OCI-M1 (cell line): ENCODE results near the gene COA7.

Experiments used
- DNase-seq: peaks from one replicate; lab custom pipeline; 2025; lab: John Stamatoyannopoulos, UW

The COA7 gene

DNA sequence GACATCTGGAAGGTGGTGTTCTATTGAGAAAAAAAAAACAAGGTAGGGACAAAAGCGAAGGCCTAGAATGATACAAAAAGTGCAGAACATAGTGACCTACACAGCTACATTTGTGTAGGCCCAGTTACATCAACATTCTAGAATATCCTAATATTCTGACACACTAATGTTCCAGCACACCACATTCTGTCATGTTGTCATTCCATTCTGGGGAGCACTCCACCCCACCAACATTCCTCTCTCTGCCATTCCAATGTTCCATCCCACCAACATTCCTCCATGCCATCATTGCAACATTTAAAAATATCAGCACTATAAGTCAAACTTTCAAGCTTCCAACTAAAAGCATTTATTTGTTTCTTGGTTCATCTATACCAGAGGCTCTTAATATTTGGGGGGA is 28.5 kb downstream of the COA7 start:
- no peak for DNase-seq

DNA sequence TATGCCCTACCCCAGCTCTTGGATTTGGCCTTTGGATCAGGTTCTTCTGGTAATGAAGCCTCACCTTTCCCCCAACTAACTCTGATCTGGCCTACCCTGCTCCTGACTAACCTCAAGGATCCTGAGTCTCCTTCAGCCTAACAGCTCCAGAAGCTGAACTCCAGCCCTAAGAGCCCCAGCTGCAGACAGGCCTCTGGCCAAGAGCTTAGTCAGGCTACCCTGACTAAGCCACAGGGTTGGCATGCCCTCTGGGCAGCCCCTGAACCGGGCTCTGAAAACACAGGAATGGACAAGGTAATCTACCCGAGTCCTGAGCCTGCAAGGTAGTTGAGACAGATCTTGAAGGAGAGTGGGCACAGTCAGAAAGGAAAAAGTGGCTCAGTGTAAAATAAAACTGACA is 29.4 kb downstream of the COA7 start:
- no peak for DNase-seq

- no peak for DNase-seq
Observed at GRCh38 chr1:52667984-52668383, 30.2 kb downstream of the COA7 start.

DNA sequence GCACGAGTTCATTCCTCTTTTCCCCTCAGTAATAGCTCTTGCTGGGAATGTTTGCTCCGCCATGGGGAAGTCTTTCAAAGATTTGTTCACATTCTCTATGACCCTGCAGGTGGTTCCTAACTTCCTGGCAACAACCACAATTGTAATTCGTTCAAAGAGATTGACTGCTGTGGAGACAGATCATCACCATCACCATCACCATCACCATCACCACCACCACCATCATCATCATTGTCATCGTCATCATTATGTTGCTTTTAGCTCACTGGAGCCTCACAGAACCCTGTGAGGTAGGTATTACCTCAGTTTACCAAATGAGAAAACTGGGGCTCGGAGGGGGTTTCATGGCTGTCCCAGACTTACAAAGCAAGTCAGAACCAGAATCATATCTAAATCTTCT is 30.9 kb downstream of the COA7 start:
- no peak for DNase-seq

- no peak for DNase-seq
Observed at GRCh38 chr1:52665006-52665941, 32.9 kb downstream of the COA7 start.

DNA sequence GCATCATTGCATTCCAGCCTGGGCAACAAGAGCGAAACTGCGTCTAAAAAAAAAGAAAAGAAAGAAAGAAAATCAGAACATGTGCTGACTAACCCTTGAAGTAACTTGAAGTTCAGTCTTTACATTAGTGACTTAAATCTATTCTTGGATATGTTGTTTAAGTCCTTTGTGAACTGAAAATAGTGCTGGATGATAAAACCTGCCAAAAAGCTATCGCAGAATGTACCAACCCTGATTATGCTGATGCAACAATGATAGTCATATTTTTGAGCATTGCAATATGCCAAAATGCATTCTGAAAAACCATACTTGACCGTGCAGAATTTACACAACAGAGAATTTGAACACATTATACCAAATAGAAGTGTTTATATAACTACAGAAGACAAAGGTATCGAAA is 34.4 kb downstream of the COA7 start:
- no peak for DNase-seq

- no peak for DNase-seq
Observed at GRCh38 chr1:52662645-52663313, 35.4 kb downstream of the COA7 start.

GRCh38 chr1:52660807-52661206 is 37.3 kb downstream of the COA7 start:
- no peak for DNase-seq

DNA sequence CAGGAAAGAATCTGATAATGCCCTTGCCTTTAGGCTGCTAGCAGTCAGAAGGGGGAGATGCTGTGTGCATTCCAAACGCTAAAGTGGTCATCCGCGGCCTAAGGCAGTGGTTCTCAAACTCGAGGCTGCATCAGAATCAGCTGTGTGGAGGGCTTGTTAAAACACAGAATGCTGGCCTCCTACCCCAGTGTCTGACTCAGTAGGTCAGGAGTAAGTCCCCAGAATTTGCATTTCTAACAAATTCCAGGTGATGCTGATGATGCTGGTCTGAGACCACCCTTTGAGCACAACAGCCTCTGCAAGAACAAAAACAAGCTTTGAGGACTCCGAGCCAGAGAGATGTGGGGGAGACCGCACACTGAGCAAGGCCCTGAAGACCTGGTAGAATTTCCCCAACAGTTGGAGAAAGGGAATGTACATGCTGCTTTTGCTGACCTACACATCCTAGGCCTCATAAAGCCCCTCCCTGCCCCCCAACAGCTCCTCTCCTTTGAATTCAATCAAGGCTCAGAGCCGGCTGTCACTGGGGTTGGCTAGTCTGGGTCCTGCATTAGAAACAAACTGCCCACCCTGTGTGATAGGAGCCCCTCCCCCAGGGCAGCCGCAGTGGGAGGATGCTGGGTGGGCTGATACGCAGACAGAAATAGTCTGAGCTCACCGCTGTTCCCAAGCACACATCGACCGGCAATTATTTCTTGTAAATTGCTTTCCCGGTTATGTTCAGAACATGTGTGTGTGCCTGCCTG is 38.1 kb downstream of the COA7 start:
- DNase-seq, result no peak

- no peak for DNase-seq
Observed at GRCh38 chr1:52659356-52659755, 38.8 kb downstream of the COA7 start.

DNA sequence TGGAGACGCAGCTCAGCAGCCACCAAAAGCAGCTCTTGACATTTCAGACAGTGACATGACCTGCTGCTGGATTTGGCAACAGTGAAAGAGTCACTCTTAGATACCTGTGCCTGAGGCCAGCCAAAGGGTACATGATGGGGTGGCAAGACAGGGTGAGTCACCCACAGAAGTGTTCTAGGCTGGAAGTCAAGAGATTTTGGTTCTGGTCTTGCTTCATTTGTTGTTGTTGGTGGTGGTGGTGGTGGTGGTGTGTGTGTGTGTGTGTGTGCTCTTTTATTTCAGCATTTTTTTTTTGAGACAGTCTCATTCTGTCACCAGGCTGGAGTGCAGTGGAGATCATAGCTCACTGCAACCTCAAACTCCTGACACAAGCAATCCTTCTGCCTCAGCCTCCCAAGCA is 39.4 kb downstream of the COA7 start:
- DNase-seq, result no peak

- DNase-seq, result no peak
Observed at GRCh38 chr1:52657702-52658101, 40.4 kb downstream of the COA7 start.

DNA sequence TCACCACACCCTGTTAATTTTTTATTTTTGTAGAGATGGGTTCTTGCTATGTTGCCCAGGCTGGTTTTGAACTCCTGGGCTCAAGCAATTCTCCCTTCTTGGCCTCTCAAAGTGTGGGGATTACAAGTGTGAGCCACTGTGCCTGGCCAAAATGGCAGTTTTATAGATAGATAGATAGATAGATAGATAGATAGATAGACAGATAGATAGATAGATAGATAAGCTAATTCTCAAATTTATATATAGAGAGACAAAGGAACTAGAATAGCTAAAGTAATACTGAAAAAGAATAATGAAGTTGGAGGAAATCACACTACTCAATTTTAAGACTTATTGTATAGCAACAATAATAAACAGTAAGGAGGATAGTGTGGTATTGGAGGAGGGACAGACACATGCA is 44.1 kb downstream of the COA7 start:
- DNase-seq, result no peak

- DNase-seq, result no peak
Observed at GRCh38 chr1:52653207-52653849, 44.8 kb downstream of the COA7 start.

GRCh38 chr1:52651904-52652303 is 46.2 kb downstream of the COA7 start:
- no peak for DNase-seq

GRCh38 chr1:52645261-52645660 is 52.9 kb downstream of the COA7 start:
- no peak for DNase-seq

DNA sequence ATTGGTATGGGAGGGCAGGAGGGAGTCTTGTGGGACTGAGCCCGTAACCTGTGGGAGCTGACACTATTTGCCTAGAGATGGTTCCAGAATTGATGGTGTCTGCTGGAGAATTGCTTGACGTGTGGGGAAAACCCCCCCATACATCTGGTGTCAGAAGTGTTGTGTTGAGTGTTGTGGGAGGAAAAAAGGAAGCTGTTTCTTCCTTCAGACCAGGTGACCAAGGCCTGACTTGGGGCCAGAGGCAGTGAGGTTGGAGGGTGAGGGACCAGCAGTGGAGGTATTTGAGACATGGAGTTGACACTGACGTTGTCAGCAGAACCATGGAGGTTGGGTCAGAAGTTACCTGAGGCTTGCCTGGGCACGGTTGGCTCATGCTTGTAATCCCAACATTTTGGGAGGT is 56.8 kb downstream of the COA7 start:
- DNase-seq, result no peak

- no peak for DNase-seq
Observed at GRCh38 chr1:52640697-52641096, 57.5 kb downstream of the COA7 start.

DNA sequence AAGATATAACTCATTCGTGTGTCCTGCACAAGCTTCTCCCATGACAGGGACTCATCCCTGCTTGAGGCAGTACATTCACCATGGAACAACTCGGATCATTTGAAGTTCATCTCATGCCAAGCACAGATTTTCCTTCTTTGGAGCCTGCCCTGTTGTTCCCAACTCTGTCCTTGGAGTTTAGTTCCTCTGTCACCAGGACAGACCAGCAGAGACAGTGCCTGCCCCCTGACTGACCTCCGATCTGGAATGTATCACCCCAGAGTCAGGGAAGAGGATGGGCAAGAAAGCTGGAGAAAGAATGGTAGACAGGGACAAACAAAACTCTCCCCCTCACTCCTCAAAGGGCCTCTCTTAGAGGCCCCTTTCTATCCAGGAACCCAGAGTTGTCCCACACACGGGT is 60.2 kb downstream of the COA7 start:
- no peak for DNase-seq

- DNase-seq, result no peak
Observed at GRCh38 chr1:52636721-52637695, 61.1 kb downstream of the COA7 start.
